BLaER1 treated with 17β-estradiol and CSF1 and Interleukin-3, amounts not matched to agents 10 nM and 100 nM (cell line): ENCODE measurements around the gene CCND1.
A peak's percentile ranks its signal among the peaks of the same experiment; 100 is the strongest.
"Not testable (repeated sequence)": the region's sequence is repeated elsewhere in the genome, so short reads cannot be mapped to it uniquely, and the experiment has no call there.

Experiments
- H3K27ac ChIP-seq, 11 experiments: shearing (Covaris generic); formaldehyde crosslinking; 2 replicates each; pipeline ENCODE4 v1.8.1; 2022
- H3K27me3 ChIP-seq, 11 experiments: shearing (Covaris generic); formaldehyde crosslinking; 2 replicates each; pipeline ENCODE4 v1.8.1; 2022
- H3K36me3 ChIP-seq, 11 experiments: shearing (Covaris generic); formaldehyde crosslinking; 2 replicates each; pipeline ENCODE4 v1.8.1; 2022
- H3K4me1 ChIP-seq, 10 experiments: shearing (Covaris generic); formaldehyde crosslinking; 2 replicates each; pipeline ENCODE4 v1.8.1; 2022
- H3K4me2 ChIP-seq, 11 experiments: shearing (Covaris generic); formaldehyde crosslinking; 2 replicates each; pipeline ENCODE4 v1.8.1; 2022
- H3K4me3 ChIP-seq, 10 experiments: shearing (Covaris generic); formaldehyde crosslinking; 2 replicates each; pipeline ENCODE4 v1.8.1; 2022
- H3K9ac ChIP-seq, 11 experiments: shearing (Covaris generic); formaldehyde crosslinking; 2 replicates each; pipeline ENCODE4 v1.8.1; 2022
- H3K9me3 ChIP-seq, 11 experiments: shearing (Covaris generic); formaldehyde crosslinking; replicated peaks in 1 of 11; 2 replicates each; pipeline ENCODE4 v1.8.1; 2022
- H4K20me1 ChIP-seq, 11 experiments: shearing (Covaris generic); formaldehyde crosslinking; 2 replicates each; pipeline ENCODE4 v1.8.1; 2022
- Cebpa-rat ChIP-seq, 11 experiments: shearing (Covaris generic); IDR thresholded peaks; 2 replicates each; pipeline ENCODE4 v1.8.1; 2022

Gene CCND1

GRCh38 chr11:69691463-69691862, 50.5 kb downstream of the CCND1 start:
- no peaks in the 10 kb centered on the region for H3K4me1 ChIP-seq
- no peak overlapping the region for H3K27ac ChIP-seq
- no peak overlapping the region for H3K9ac ChIP-seq
- peaks cover 6 to 25% (median 14%) of the 10 kb centered on the region in 11 experiments; a peak in 17 of 22 replicates for H3K9me3 ChIP-seq
- peaks cover 22 to 41% (median 28%) of the 10 kb centered on the region in 11 experiments for H3K27me3 ChIP-seq
- no peak overlapping the region for H3K4me3 ChIP-seq
- H3K4me2 ChIP-seq, result no peak overlapping the region
- no peak for TF ChIP-seq Cebpa-rat (IDR thresholded peaks at IDR 0.05)
- no peaks in the 10 kb centered on the region for H3K36me3 ChIP-seq
- H4K20me1 ChIP-seq, result peaks cover 0 to 5% (median 0%) of the 10 kb centered on the region in 11 experiments; a peak in 1 of 22 replicates

- no peak overlapping the region for H3K4me3 ChIP-seq
- no peak overlapping the region for H3K9ac ChIP-seq
- no peaks in the 10 kb centered on the region for H3K36me3 ChIP-seq
- H3K27me3 ChIP-seq, result peaks cover 31 to 50% (median 37%) of the 10 kb centered on the region in 11 experiments
- no peak overlapping the region for H3K4me2 ChIP-seq
- no peak overlapping the region for H3K27ac ChIP-seq
- H4K20me1 ChIP-seq, result peaks cover 0 to 10% (median 0%) of the 10 kb centered on the region in 11 experiments; a peak in 3 of 22 replicates
- peaks cover 6 to 25% (median 14%) of the 10 kb centered on the region in 11 experiments; a peak in 17 of 22 replicates for H3K9me3 ChIP-seq
- TF ChIP-seq Cebpa-rat (IDR thresholded peaks at IDR 0.05), result no peak
- peaks cover 0 to 8% (median 4%) of the 10 kb centered on the region in 10 experiments; a peak in 12 of 20 replicates for H3K4me1 ChIP-seq
These were observed 51.5 kb downstream of the CCND1 start for GRCh38 chr11:69692422-69692821.

- peaks cover 0 to 21% (median 8%) of the 10 kb centered on the region in 11 experiments; a peak in 10 of 22 replicates for H4K20me1 ChIP-seq
- no peak overlapping the region for H3K27ac ChIP-seq
- peaks cover 6 to 25% (median 14%) of the 10 kb centered on the region in 11 experiments; a peak in 17 of 22 replicates for H3K9me3 ChIP-seq
- H3K4me1 ChIP-seq, result peaks cover 11 to 31% (median 27%) of the 10 kb centered on the region in 10 experiments; a peak in 19 of 20 replicates
- H3K27me3 ChIP-seq, result peaks cover 36 to 59% (median 48%) of the 10 kb centered on the region in 11 experiments
- H3K4me3 ChIP-seq, result no peak overlapping the region
- no peak overlapping the region for H3K9ac ChIP-seq
- H3K4me2 ChIP-seq, result no peak overlapping the region
- H3K36me3 ChIP-seq, result no peaks in the 10 kb centered on the region
- TF ChIP-seq Cebpa-rat (IDR thresholded peaks at IDR 0.05), result no peak
These were observed 53.8 kb downstream of the CCND1 start for GRCh38 chr11:69694781-69695180.

- no peaks in the 10 kb centered on the region for H3K36me3 ChIP-seq
- H3K4me3 ChIP-seq, result no peak overlapping the region
- no peak overlapping the region for H3K9ac ChIP-seq
- peaks cover 14 to 39% (median 34%) of the 10 kb centered on the region in 10 experiments for H3K4me1 ChIP-seq
- H4K20me1 ChIP-seq, result peaks cover 0 to 25% (median 9%) of the 10 kb centered on the region in 11 experiments; a peak in 12 of 22 replicates
- peaks cover 41 to 66% (median 54%) of the 10 kb centered on the region in 11 experiments for H3K27me3 ChIP-seq
- no peak for TF ChIP-seq Cebpa-rat (IDR thresholded peaks at IDR 0.05)
- peaks cover 6 to 25% (median 14%) of the 10 kb centered on the region in 11 experiments; a peak in 17 of 22 replicates for H3K9me3 ChIP-seq
- H3K4me2 ChIP-seq, result no peak overlapping the region
- H3K27ac ChIP-seq, result no peak overlapping the region
These were observed 54.6 kb downstream of the CCND1 start for GRCh38 chr11:69695581-69695980.

- not testable (repeated sequence) for H3K4me2 ChIP-seq, H3K4me3 ChIP-seq, H3K9ac ChIP-seq, H3K27ac ChIP-seq, H3K36me3 ChIP-seq
- peaks cover 18 to 43% (median 38%) of the 10 kb centered on the region in 10 experiments for H3K4me1 ChIP-seq
- H3K9me3 ChIP-seq, result peaks cover 6 to 23% (median 14%) of the 10 kb centered on the region in 11 experiments; a peak in 17 of 22 replicates
- H3K27me3 ChIP-seq, result peaks cover 45 to 70% (median 58%) of the 10 kb centered on the region in 11 experiments
- H4K20me1 ChIP-seq, result peaks cover 0 to 30% (median 12%) of the 10 kb centered on the region in 11 experiments; a peak in 12 of 22 replicates
These were observed 55.0 kb downstream of the CCND1 start for GRCh38 chr11:69695995-69696394.

GRCh38 chr11:69696749-69697468, 56.0 kb downstream of the CCND1 start:
- Histone ChIP-seq H3K27me3 (peaks cover 54 to 79% (median 67%) of the 10 kb centered on the region in 11 experiments), H3K4me3 (no peak overlapping the region), H3K4me1 (peaks cover 19 to 52% (median 42%) of the 10 kb centered on the region in 10 experiments), H3K27ac (no peak overlapping the region), H3K9me3 (peaks cover 5 to 14% (median 10%) of the 10 kb centered on the region in 11 experiments; a peak in 17 of 22 replicates), H4K20me1 (peaks cover 0 to 35% (median 18%) of the 10 kb centered on the region in 11 experiments; a peak in 15 of 22 replicates), H3K36me3 (no peaks in the 10 kb centered on the region), H3K4me2 (peak overlapping the region in 8 of 11 experiments; percentile 10 to 86 (median 44); a peak in 10 of 22 replicates), H3K9ac (no peak overlapping the region)
- no peak for TF ChIP-seq Cebpa-rat (IDR thresholded peaks at IDR 0.05)

GRCh38 chr11:69697469-69697843, 56.5 kb downstream of the CCND1 start:
- H3K36me3 ChIP-seq, result no peaks in the 10 kb centered on the region
- H3K9ac ChIP-seq, result no peak overlapping the region
- peaks cover 22 to 58% (median 47%) of the 10 kb centered on the region in 10 experiments for H3K4me1 ChIP-seq
- H3K4me3 ChIP-seq, result no peak overlapping the region
- H3K27ac ChIP-seq, result no peak overlapping the region
- H3K4me2 ChIP-seq, result peak overlapping the region in 8 of 11 experiments; percentile 10 to 86 (median 44); a peak in 13 of 22 replicates
- TF ChIP-seq Cebpa-rat (IDR thresholded peaks at IDR 0.05), result no peak
- H3K27me3 ChIP-seq, result peaks cover 60 to 85% (median 72%) of the 10 kb centered on the region in 11 experiments
- peaks cover 0 to 41% (median 23%) of the 10 kb centered on the region in 11 experiments; a peak in 16 of 22 replicates for H4K20me1 ChIP-seq
- peaks cover 0 to 8% (median 5%) of the 10 kb centered on the region in 11 experiments; a peak in 15 of 22 replicates for H3K9me3 ChIP-seq

- H3K4me1 ChIP-seq, result peaks cover 25 to 62% (median 51%) of the 10 kb centered on the region in 10 experiments
- peaks cover 64 to 89% (median 76%) of the 10 kb centered on the region in 11 experiments for H3K27me3 ChIP-seq
- H4K20me1 ChIP-seq, result peaks cover 0 to 45% (median 23%) of the 10 kb centered on the region in 11 experiments; a peak in 16 of 22 replicates
- H3K9me3 ChIP-seq, result peaks cover 0 to 4% (median under 1%) of the 10 kb centered on the region in 11 experiments; a peak in 8 of 22 replicates
- peak overlapping the region in 7 of 11 experiments; percentile 12 to 86 (median 75); a peak in 13 of 22 replicates for H3K4me2 ChIP-seq
- H3K4me3 ChIP-seq, result no peak overlapping the region
- no peak overlapping the region for H3K27ac ChIP-seq
- no peaks in the 10 kb centered on the region for H3K36me3 ChIP-seq
- no peak for TF ChIP-seq Cebpa-rat (IDR thresholded peaks at IDR 0.05)
- H3K9ac ChIP-seq, result no peak overlapping the region
These were observed 56.9 kb downstream of the CCND1 start for GRCh38 chr11:69697861-69698260.

- H3K9me3 ChIP-seq, result no peaks in the 10 kb centered on the region; a peak in 1 of 22 replicates
- no peak overlapping the region for H3K4me3 ChIP-seq
- H3K27me3 ChIP-seq, result peaks cover 69 to 94% (median 81%) of the 10 kb centered on the region in 11 experiments
- H3K9ac ChIP-seq, result no peak overlapping the region
- H3K4me1 ChIP-seq, result peaks cover 30 to 66% (median 56%) of the 10 kb centered on the region in 10 experiments
- H3K4me2 ChIP-seq, result peak overlapping the region in 10 of 11 experiments; percentile 52 to 87 (median 82); a peak in 18 of 22 replicates
- H3K36me3 ChIP-seq, result no peaks in the 10 kb centered on the region
- no peak for TF ChIP-seq Cebpa-rat (IDR thresholded peaks at IDR 0.05)
- peaks cover 0 to 50% (median 27%) of the 10 kb centered on the region in 11 experiments; a peak in 16 of 22 replicates for H4K20me1 ChIP-seq
- H3K27ac ChIP-seq, result no peak overlapping the region
These were observed 57.4 kb downstream of the CCND1 start for GRCh38 chr11:69698362-69698761.
